A549 (cell line): ENCODE data around the gene PLXNA1.

Experiments used
- CTCF ChIP-seq: fragments of >200 bp; sonication (Bioruptor Twin); formaldehyde crosslinking; IDR thresholded peaks from 3 replicates; pipeline ENCODE4 v1.5.1; 2016
- MAFK ChIP-seq: fragments of 450-650 bp; IDR thresholded peaks from 2 replicates; pipeline ENCODE4 v1.6.1; 2014; ENCODE audit not compliant: partially characterized antibody
- RAD21 ChIP-seq, 2 experiments: fragments of >200 bp in 1 of 2; sonication (Bioruptor Twin) in 1 of 2; formaldehyde crosslinking in 1 of 2; IDR thresholded peaks in 1 of 2; conservative IDR thresholded peaks in 1 of 2; 2 replicates in 1 of 2; 3 replicates in 1 of 2; pipeline ENCODE4 v1.6.1; 2012 to 2018; ENCODE audit warnings: inconsistent platforms in 1 of 2
- USF2 ChIP-seq: fragments of 450-650 bp; IDR thresholded peaks from 2 replicates; pipeline ENCODE4 v1.6.1; 2014; ENCODE audit warnings: antibody characterized with exemption

GRCh38 chr3:126934991-126935390 is 47.9 kb upstream of the PLXNA1 start:
- no peak for TF ChIP-seq CTCF
- TF ChIP-seq MAFK: no peak
- no peak for TF ChIP-seq RAD21 (conservative IDR thresholded peaks at IDR 0.05 in 1 of 2, IDR thresholded peaks at IDR 0.05 in 1 of 2)
- TF ChIP-seq USF2: no peak
